ENCODE measurements around the gene CCER1. TPM values are rescaled to one million over a fixed set of nuclear protein-coding genes. Genes with fewer than 3 reads are reported as not detected.

CCER1 gene
- total RNA-seq, 4 donors from 2014 or later = not detected

GRCh38 chr12:90984114-90984513 is 29.1 kb upstream of the CCER1 start:
- no peak for TF ChIP-seq POLR2A (IDR thresholded peaks at IDR 0.05)
- no peak for TF ChIP-seq CTCF (IDR thresholded peaks at IDR 0.05)
- H3K36me3 ChIP-seq = no peaks in the 10 kb centered on the region
- no peaks in the 10 kb centered on the region for H3K4me1 ChIP-seq
- H3K9me3 ChIP-seq = no peaks in the 10 kb centered on the region
- no peak overlapping the region for H3K27ac ChIP-seq
- no peak overlapping the region for H3K4me3 ChIP-seq
- no peaks in the 10 kb centered on the region for H3K27me3 ChIP-seq
- no peak for DNase-seq

DNA sequence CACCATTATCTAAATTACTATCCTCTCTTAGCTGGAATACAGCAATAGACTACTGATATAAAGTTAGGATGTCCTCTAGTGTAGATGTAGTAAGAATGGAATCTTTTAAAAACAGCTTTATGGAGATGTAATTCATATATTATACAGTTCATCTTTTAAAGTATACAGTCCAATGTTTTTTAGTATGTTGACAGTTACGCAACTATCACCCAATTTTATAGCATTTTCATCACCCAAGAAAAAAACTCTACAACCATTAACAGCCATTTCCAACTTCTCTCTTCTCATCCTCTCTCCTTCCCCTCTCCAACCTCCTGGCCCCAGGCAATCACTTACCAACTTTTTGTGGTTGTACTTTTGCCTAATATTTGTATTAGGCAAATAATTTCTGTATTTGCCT is 27.2 kb upstream of the CCER1 start:
- Histone ChIP-seq H3K27me3 (no peaks in the 10 kb centered on the region), H3K36me3 (no peaks in the 10 kb centered on the region), H3K4me3 (no peak overlapping the region), H3K4me1 (no peaks in the 10 kb centered on the region), H3K9me3 (no peaks in the 10 kb centered on the region), H3K27ac (no peak overlapping the region)
- DNase-seq = no peak
- TF ChIP-seq CTCF (IDR thresholded peaks at IDR 0.05) (no peak), POLR2A (IDR thresholded peaks at IDR 0.05) (no peak)

- no peak for DNase-seq
- Histone ChIP-seq H3K9me3 (no peaks in the 10 kb centered on the region), H3K4me3 (no peak overlapping the region), H3K27ac (peak overlapping the region in 2 of 4 donors; percentile 0 to 12), H3K27me3 (no peaks in the 10 kb centered on the region), H3K36me3 (no peaks in the 10 kb centered on the region), H3K4me1 (no peaks in the 10 kb centered on the region)
- TF ChIP-seq POLR2A (IDR thresholded peaks at IDR 0.05) (no peak), CTCF (IDR thresholded peaks at IDR 0.05) (no peak)
Measured at GRCh38 chr12:90979951-90980350, 25.0 kb upstream of the CCER1 start.

- H3K4me1 ChIP-seq = no peaks in the 10 kb centered on the region
- no peak for DNase-seq
Measured at GRCh38 chr12:90979019-90979418, 24.0 kb upstream of the CCER1 start.

GRCh38 chr12:90978117-90978770 is 23.3 kb upstream of the CCER1 start:
- Histone ChIP-seq H3K4me3 (no peak overlapping the region), H3K4me1 (no peaks in the 10 kb centered on the region), H3K27ac (no peak overlapping the region), H3K27me3 (no peaks in the 10 kb centered on the region), H3K36me3 (no peaks in the 10 kb centered on the region), H3K9me3 (no peaks in the 10 kb centered on the region)
- TF ChIP-seq CTCF (IDR thresholded peaks at IDR 0.05) (peak in 5 of 6 experiments; percentile 38 to 79 (median 65)), POLR2A (IDR thresholded peaks at IDR 0.05) (no peak)
- DNase-seq = no peak

More at GRCh38 chr12:90979019-90979418, 24.0 kb upstream of the CCER1 start:
- Histone ChIP-seq H3K36me3 (no peaks in the 10 kb centered on the region), H3K27me3 (no peaks in the 10 kb centered on the region), H3K27ac (no peak overlapping the region), H3K4me3 (no peak overlapping the region), H3K9me3 (no peaks in the 10 kb centered on the region)
- TF ChIP-seq POLR2A (IDR thresholded peaks at IDR 0.05) = no peak
- TF ChIP-seq CTCF (IDR thresholded peaks at IDR 0.05) = no peak

All from Peyer's patch (tissue), 4 donors.